ENCODE measurements around the gene BAG3. TPM values are rescaled to one million over a fixed set of nuclear protein-coding genes. Genes with fewer than 3 reads are reported as not detected.

The BAG3 gene
- total and polyA plus RNA-seq, 2 of the 4 experiments (the other 2 are of a cell fraction), result 5.4 to 42.5 TPM

DNA sequence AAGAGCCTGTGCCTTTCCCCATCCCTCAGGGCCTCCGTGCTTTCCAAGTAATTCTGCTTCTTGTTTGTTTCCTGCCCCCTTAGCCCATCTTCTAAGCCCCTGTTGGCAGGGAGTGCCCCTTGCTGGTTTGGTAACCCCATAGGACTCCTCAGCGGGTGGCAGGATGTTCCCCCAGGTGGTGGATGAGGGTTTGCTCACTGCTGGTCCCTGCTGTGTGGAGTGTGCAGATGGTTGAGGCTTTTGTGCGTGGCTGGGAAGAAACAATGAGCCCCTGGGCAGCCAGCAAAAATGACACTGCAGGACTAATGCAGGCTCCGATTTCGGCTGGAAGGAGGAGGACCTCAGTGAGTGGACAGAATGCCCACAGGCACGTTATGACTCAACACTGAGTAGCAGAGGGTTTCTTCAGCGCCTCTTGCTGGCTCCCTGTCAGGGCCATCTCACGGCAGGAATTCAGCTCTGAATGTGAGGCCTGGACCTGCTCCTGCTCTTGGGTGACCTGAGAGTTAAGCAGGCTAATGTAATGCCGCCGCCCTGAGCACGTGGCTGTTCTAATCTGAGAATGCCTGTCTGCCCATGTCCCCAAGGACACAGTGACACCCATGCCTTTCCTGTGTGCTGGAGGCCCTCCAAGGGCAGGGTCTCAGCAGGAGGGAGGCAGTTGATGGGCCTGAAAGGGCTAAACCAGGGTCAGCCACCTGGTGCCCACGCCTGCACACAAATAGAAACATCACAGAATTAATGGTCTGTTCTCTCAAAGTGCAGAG, 16.6 kb downstream of the BAG3 start:
- Histone ChIP-seq H2AK5ac (ENCODE audit: low read depth, low read length) (peak overlapping the region; percentile 97), H4K91ac (ENCODE audit: insufficient read depth, low read depth, low read length) (peak overlapping the region; percentile 77), H4K20me1 (ENCODE audit: insufficient read depth, low read length) (peaks cover 84% of the 10 kb centered on the region), H3K23ac (ENCODE audit: low read depth, low read length) (peak overlapping the region; percentile 83), H4K5ac (ENCODE audit: low read depth, low read length) (peak overlapping the region; percentile 27), H2BK120ac (ENCODE audit: low read depth, low read length) (peak overlapping the region; percentile 66), H3K9me3 (ENCODE audit: control insufficient read depth, insufficient read depth, low read length) (no peaks in the 10 kb centered on the region), H3K14ac (replicated peaks; ENCODE audit: low read depth, low read length) (peak overlapping the region; percentile 79), H2AK9ac (replicated peaks; ENCODE audit: low read depth, low read length, poor library complexity) (peak overlapping the region; percentile 99), H2BK5ac (ENCODE audit: low read depth, low read length, poor library complexity, severe bottlenecking) (peak overlapping the region; percentile 95), H3K27ac (ENCODE audit: insufficient read depth, low read length) (peak overlapping the region; percentile 87), H3K9me1 (ENCODE audit: insufficient read depth, low read length) (peaks cover 36% of the 10 kb centered on the region), H3K56ac (ENCODE audit: extremely low read depth, insufficient read depth, low read length) (peak overlapping the region; percentile 10; the same call in 1 of the 2 replicates), H3K18ac (ENCODE audit: low read depth, low read length) (peak overlapping the region; percentile 22), H2BK15ac (ENCODE audit: low read depth, low read length) (peak overlapping the region; percentile 16; the same call in 2 of the 3 replicates), H2AFZ (replicated peaks; ENCODE audit: low read length, poor library complexity) (peak overlapping the region; percentile 80), H2BK20ac (ENCODE audit: low read depth, low read length) (peak overlapping the region; percentile 22; the same call in 1 of the 2 replicates), H3K79me1 (ENCODE audit: low read depth in 1 of 2, low read length in 2 of 2) (peaks cover 13 to 89% of the 10 kb centered on the region in 2 experiments), H3K4ac (ENCODE audit: low read depth, low read length) (peak overlapping the region; percentile 85), H3K4me3 (ENCODE audit: insufficient read depth, low read depth, low read length) (no peak overlapping the region), H3K9ac (ENCODE audit: low read depth, low read length) (peak overlapping the region; percentile 32), H3K4me2 (ENCODE audit: low read depth, low read length) (peak overlapping the region; percentile 53), H3K4me1 (ENCODE audit: control insufficient read depth, insufficient read depth, low read length) (peaks cover 38% of the 10 kb centered on the region), H3K27me3 (ENCODE audit: control insufficient read depth, insufficient read depth, low read length) (no peaks in the 10 kb centered on the region), H4K8ac (ENCODE audit: low read depth in 2 of 2, low read length in 2 of 2) (peak overlapping the region; percentile 2 to 61; a peak in 3 of 4 replicates), H3K36me3 (ENCODE audit: control insufficient read depth, insufficient read depth, low read length) (peaks cover 26% of the 10 kb centered on the region)
- no TSS peak for BruUV-seq (replicated peaks)
- CTCF ChIA-PET, result no interaction called here
- dilution Hi-C loops (cut with HindIII; ENCODE audit: low sequenced_read_pairs, unreplicated experiment) (no loop called here), intact Hi-C loops (cut with micrococcal nuclease) (no loop called here), in situ Hi-C loops (cut with MboI; ENCODE audit: low sequenced_read_pairs) (no loop called here)
- 4% methylated on average over 5 of the region's 12 CpGs; no CpG with 5 or more reads in 1 of the 2 experiments for WGBS, 2 experiments (ENCODE audit: extremely low coverage in 2 of 2, insufficient read length in 1 of 2)
- peak; percentile 98 for DNase-seq
- ATAC-seq (ENCODE audit: low read depth), result peak; percentile 91
- POLR2A ChIA-PET (ENCODE audit: unreplicated experiment), result no interaction called here
- TF ChIP-seq RCOR1 (IDR thresholded peaks at IDR 0.05; ENCODE audit: insufficient replicate concordance, low read length) (no peak), MXI1 (IDR thresholded peaks at IDR 0.05; ENCODE audit: borderline replicate concordance, low read depth, low read length) (peak; percentile 77; the same call in 1 of the 2 replicates), MAZ (IDR thresholded peaks at IDR 0.05; ENCODE audit: borderline replicate concordance, low read depth, low read length) (peak; percentile 53; the same call in 1 of the 2 replicates), CHD1 (IDR thresholded peaks at IDR 0.05; ENCODE audit: low read depth, low read length) (0 out of 2 replicates have a peak, but pooled peaks have one; percentile 30), RFX5 (IDR thresholded peaks at IDR 0.05; ENCODE audit: low read depth, low read length) (no peak), BHLHE40 (IDR thresholded peaks at IDR 0.05; ENCODE audit: low read depth, low read length) (peak; percentile 54; the same call in 1 of the 2 replicates), MAFK (IDR thresholded peaks at IDR 0.05; ENCODE audit: low read depth, low read length) (peak; percentile 64), RAD21 (IDR thresholded peaks at IDR 0.05; ENCODE audit: low read length) (peak; percentile 31; the same call in 1 of the 2 replicates), POLR2A (IDR thresholded peaks at IDR 0.05; ENCODE audit: low read depth, low read length) (0 out of 2 replicates have a peak, but pooled peaks have one; percentile 37), SMC3 (IDR thresholded peaks at IDR 0.05; ENCODE audit: low read depth, low read length) (peak; percentile 23; the same call in 1 of the 2 replicates), FOS (IDR thresholded peaks at IDR 0.05; ENCODE audit: low read depth, low read length) (peak; percentile 91)
- TF ChIP-seq, protein P1, sequence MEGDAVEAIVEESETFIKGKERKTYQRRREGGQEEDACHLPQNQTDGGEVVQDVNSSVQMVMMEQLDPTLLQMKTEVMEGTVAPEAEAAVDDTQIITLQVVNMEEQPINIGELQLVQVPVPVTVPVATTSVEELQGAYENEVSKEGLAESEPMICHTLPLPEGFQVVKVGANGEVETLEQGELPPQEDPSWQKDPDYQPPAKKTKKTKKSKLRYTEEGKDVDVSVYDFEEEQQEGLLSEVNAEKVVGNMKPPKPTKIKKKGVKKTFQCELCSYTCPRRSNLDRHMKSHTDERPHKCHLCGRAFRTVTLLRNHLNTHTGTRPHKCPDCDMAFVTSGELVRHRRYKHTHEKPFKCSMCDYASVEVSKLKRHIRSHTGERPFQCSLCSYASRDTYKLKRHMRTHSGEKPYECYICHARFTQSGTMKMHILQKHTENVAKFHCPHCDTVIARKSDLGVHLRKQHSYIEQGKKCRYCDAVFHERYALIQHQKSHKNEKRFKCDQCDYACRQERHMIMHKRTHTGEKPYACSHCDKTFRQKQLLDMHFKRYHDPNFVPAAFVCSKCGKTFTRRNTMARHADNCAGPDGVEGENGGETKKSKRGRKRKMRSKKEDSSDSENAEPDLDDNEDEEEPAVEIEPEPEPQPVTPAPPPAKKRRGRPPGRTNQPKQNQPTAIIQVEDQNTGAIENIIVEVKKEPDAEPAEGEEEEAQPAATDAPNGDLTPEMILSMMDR (conservative IDR thresholded peaks at IDR 0.05; ENCODE audit: low read depth, low read length), result peak; percentile 23; the same call in 1 of the 2 replicates
- TF ChIP-seq, protein P2, sequence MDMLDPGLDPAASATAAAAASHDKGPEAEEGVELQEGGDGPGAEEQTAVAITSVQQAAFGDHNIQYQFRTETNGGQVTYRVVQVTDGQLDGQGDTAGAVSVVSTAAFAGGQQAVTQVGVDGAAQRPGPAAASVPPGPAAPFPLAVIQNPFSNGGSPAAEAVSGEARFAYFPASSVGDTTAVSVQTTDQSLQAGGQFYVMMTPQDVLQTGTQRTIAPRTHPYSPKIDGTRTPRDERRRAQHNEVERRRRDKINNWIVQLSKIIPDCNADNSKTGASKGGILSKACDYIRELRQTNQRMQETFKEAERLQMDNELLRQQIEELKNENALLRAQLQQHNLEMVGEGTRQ (IDR thresholded peaks at IDR 0.05; ENCODE audit: low read depth, low read length), result no peak
